Calu3 (cell line): ENCODE results near the gene RRP12. TPM values are rescaled to one million over a fixed set of nuclear protein-coding genes. Genes with fewer than 3 reads are reported as not detected.

Experiments
- BruUV-seq: library from RNA; stranded (reverse); fragments of 400-500 nt; replicated peaks from 2 replicates; lab custom pipeline; 2021; lab: Mats Ljungman, UMichigan
- CTCF ChIA-PET: fragments of 300-600 bp; sonication (Branson Sonifier 250); formaldehyde crosslinking; loops from one replicate; lab custom pipeline; 2022; ENCODE audit warnings: antibody characterized with exemption; lab: Charles Lee
- DNase-seq: peaks from one replicate; pipeline ENCODE4 v3.0.0; 2022
- H3K27ac Mint-ChIP-seq: one replicate; pipeline ENCODE4 v1.8.0; 2022; ENCODE audit warnings: mixed read lengths; ENCODE audit not compliant: unreplicated experiment
- H3K27me3 Mint-ChIP-seq: one replicate; pipeline ENCODE4 v1.8.0; 2022; ENCODE audit warnings: mixed read lengths; ENCODE audit not compliant: unreplicated experiment
- H3K36me3 Mint-ChIP-seq: one replicate; pipeline ENCODE4 v1.8.0; 2022; ENCODE audit warnings: mild to moderate bottlenecking, moderate library complexity, mixed read lengths; ENCODE audit not compliant: insufficient read depth, unreplicated experiment
- H3K4me1 Mint-ChIP-seq: one replicate; pipeline ENCODE4 v1.8.0; 2022; ENCODE audit warnings: mild to moderate bottlenecking, low read depth, mixed read lengths; ENCODE audit not compliant: unreplicated experiment
- H3K4me3 Mint-ChIP-seq: one replicate; pipeline ENCODE4 v1.8.0; 2022; ENCODE audit warnings: mild to moderate bottlenecking, low read depth, moderate library complexity, mixed read lengths; ENCODE audit not compliant: unreplicated experiment
- H3K9me3 Mint-ChIP-seq: one replicate; pipeline ENCODE4 v1.8.0; 2022; ENCODE audit warnings: low read depth, mixed read lengths; ENCODE audit not compliant: unreplicated experiment
- CTCF ChIP-seq: fragments of 200-600 bp; IDR thresholded peaks from one replicate; pipeline ENCODE4 v1.8.0; 2022; ENCODE audit warnings: antibody characterized with exemption; ENCODE audit not compliant: unreplicated experiment
- intact Hi-C: fragments of 100-400 bp; cut with micrococcal nuclease; formaldehyde crosslinking; loops from one replicate; pipeline ENCODE4 v1.10.0; 2022; ENCODE audit not compliant: unreplicated experiment
- total RNA-seq: library from RNA; stranded (reverse); gene quantifications from 2 replicates; pipeline ENCODE4 v1.2.3, GENCODE V29; 2022

RRP12 gene
- total RNA-seq, 1 experiment from 2014 or later, result 52.6 TPM

- H3K4me1 Mint-ChIP-seq, result no peaks in the 10 kb centered on the region
- H3K36me3 Mint-ChIP-seq, result no peaks in the 10 kb centered on the region
- intact Hi-C loops, result no loop called here
- no peaks in the 10 kb centered on the region for H3K9me3 Mint-ChIP-seq
- BruUV-seq, result no TSS peak
- no peaks in the 10 kb centered on the region for H3K27me3 Mint-ChIP-seq
- CTCF ChIA-PET, result no interaction called here
- DNase-seq, result no peak
- H3K27ac Mint-ChIP-seq, result no peak overlapping the region
- no peak for TF ChIP-seq CTCF
- no peak overlapping the region for H3K4me3 Mint-ChIP-seq
Observed at GRCh38 chr10:97307866-97308780, 93.0 kb downstream of the RRP12 start.

GRCh38 chr10:97307441-97307840 lies 93.7 kb downstream of the RRP12 start:
- DNase-seq, result no peak
- CTCF ChIA-PET, result no interaction called here
- Mint-ChIP-seq H3K27ac (no peak overlapping the region), H3K9me3 (no peaks in the 10 kb centered on the region), H3K27me3 (no peaks in the 10 kb centered on the region), H3K36me3 (no peaks in the 10 kb centered on the region), H3K4me1 (no peaks in the 10 kb centered on the region), H3K4me3 (no peak overlapping the region)
- BruUV-seq, result no TSS peak
- intact Hi-C loops, result no loop called here
- no peak for TF ChIP-seq CTCF

Other genes starting within 250 kb of the RRP12 start
- gene SLIT1, start 215.4 kb downstream of the RRP12 start, total RNA-seq, result not detected in 2 replicates
- 3.7 and 6.7 TPM in 2 replicates for gene ARHGAP19, start 108.7 kb downstream of the RRP12 start, total RNA-seq
- 2.1 TPM in 2 replicates for gene FRAT1, start 82.1 kb downstream of the RRP12 start, total RNA-seq
- 6.0 and 7.4 TPM in 2 replicates for gene FRAT2, start 66.6 kb downstream of the RRP12 start, total RNA-seq
- 148 and 157 TPM in 2 replicates for gene PGAM1, start 24.9 kb upstream of the RRP12 start, total RNA-seq
- gene EXOSC1, start 44.7 kb upstream of the RRP12 start, total RNA-seq, result 28.6 and 29.5 TPM in 2 replicates
- gene ZDHHC16, start 44.8 kb upstream of the RRP12 start, total RNA-seq, result 25.7 and 27.7 TPM in 2 replicates
- gene MMS19, start 97.1 kb upstream of the RRP12 start, total RNA-seq, result 39.8 and 46.5 TPM in 2 replicates
- 8.7 and 9.3 TPM in 2 replicates for gene UBTD1, start 97.6 kb upstream of the RRP12 start, total RNA-seq
- 0.47 and 0.90 TPM in 2 replicates for gene ANKRD2, start 171.4 kb upstream of the RRP12 start, total RNA-seq
- 7.8 and 7.9 TPM in 2 replicates for gene HOGA1, start 183.0 kb upstream of the RRP12 start, total RNA-seq
- 1.5 and 1.7 TPM in 2 replicates for gene C10orf62, start 188.4 kb upstream of the RRP12 start, total RNA-seq
- gene MORN4, start 232.2 kb upstream of the RRP12 start, total RNA-seq, result 5.5 and 6.2 TPM in 2 replicates
- 12.6 and 13.0 TPM in 2 replicates for gene PI4K2A, start 239.3 kb upstream of the RRP12 start, total RNA-seq